CD4-positive, alpha-beta T cell treated with Interleukin-6 at 100 ng/mL for 8 hours (primary cell): ENCODE results near the gene F8.
"Not testable (repeated sequence)": the region's sequence is repeated elsewhere in the genome, so short reads cannot be mapped to it uniquely, and the experiment has no call there.

ENCODE experiments used
- DNase-seq: peaks from one replicate; pipeline ENCODE4 v3.0.0-alpha.2; 2020; ENCODE audit warnings: mixed read lengths, low spot score

The F8 gene

GRCh38 chrX:154981116-154981411 lies 41.5 kb downstream of the F8 start:
- no peak for DNase-seq

GRCh38 chrX:154980330-154981115 lies 42.0 kb downstream of the F8 start:
- peak; percentile 75 for DNase-seq

- DNase-seq = no peak
Measured at GRCh38 chrX:154979629-154980028, 42.9 kb downstream of the F8 start.

GRCh38 chrX:154968353-154968752 lies 54.2 kb downstream of the F8 start:
- DNase-seq = no peak

- no peak for DNase-seq
Measured at GRCh38 chrX:154967603-154968002, 54.9 kb downstream of the F8 start.

- DNase-seq = no peak
Measured at GRCh38 chrX:154961947-154962346, 60.6 kb downstream of the F8 start.

GRCh38 chrX:154955799-154956198 lies 66.7 kb downstream of the F8 start:
- not testable (repeated sequence) for DNase-seq

GRCh38 chrX:154939265-154939664 lies 83.3 kb downstream of the F8 start:
- DNase-seq = not testable (repeated sequence)

GRCh38 chrX:154924771-154925170 lies 97.8 kb downstream of the F8 start:
- DNase-seq = not testable (repeated sequence)

- DNase-seq = peak; percentile 9
Measured at GRCh38 chrX:154918060-154918483, 104.5 kb downstream of the F8 start.

- DNase-seq = no peak
Measured at GRCh38 chrX:154914052-154914451, 108.5 kb downstream of the F8 start.

- not testable (repeated sequence) for DNase-seq
Measured at GRCh38 chrX:154910528-154910927, 112.0 kb downstream of the F8 start.

GRCh38 chrX:154910048-154910447 lies 112.5 kb downstream of the F8 start:
- not testable (repeated sequence) for DNase-seq

GRCh38 chrX:154908821-154909220 lies 113.7 kb downstream of the F8 start:
- DNase-seq = no peak

- DNase-seq = no peak
Measured at GRCh38 chrX:154902408-154902807, 120.1 kb downstream of the F8 start.

GRCh38 chrX:154900323-154900722 lies 122.2 kb downstream of the F8 start:
- DNase-seq = no peak

- no peak for DNase-seq
Measured at GRCh38 chrX:154892296-154892695, 130.2 kb downstream of the F8 start.

- no peak for DNase-seq
Measured at GRCh38 chrX:154890990-154891639, 131.4 kb downstream of the F8 start.

GRCh38 chrX:154886789-154887221 lies 135.7 kb downstream of the F8 start:
- not testable (repeated sequence) for DNase-seq

GRCh38 chrX:154886069-154886788 lies 136.3 kb downstream of the F8 start, which contains the start of gene F8A1:
TSS of gene F8A1 (plus strand) at chrX:154886355. CDS start at chrX:154886375, 20 bp downstream.
- DNase-seq = not testable (repeated sequence)

GRCh38 chrX:154885549-154885948 lies 137.0 kb downstream of the F8 start:
- DNase-seq = not testable (repeated sequence)

GRCh38 chrX:154885057-154885456 lies 137.5 kb downstream of the F8 start:
- DNase-seq = not testable (repeated sequence)

GRCh38 chrX:154884069-154884468 lies 138.5 kb downstream of the F8 start:
- DNase-seq = not testable (repeated sequence)
